ENCODE measurements around the gene BZW2.

GRCh38 chr7:16715928-16716327 is 69.9 kb downstream of the BZW2 start:
- TF ChIP-seq CTCF (IDR thresholded peaks at IDR 0.05; ENCODE audit: insufficient read depth, low read depth, low read length) (no peak), EZH2 (IDR thresholded peaks at IDR 0.05; ENCODE audit: insufficient read depth, low read length) (no peak)
